HCT116 (cell line): ENCODE results near the gene ADIPOQ. TPM values are rescaled to one million over a fixed set of nuclear protein-coding genes. Genes with fewer than 3 reads are reported as not detected.

Source experiments
- ATAC-seq: fragments of 200-7000 bp; cut with Tn5 transposase; 2 replicates; pipeline ENCODE4 v1.9.1; 2020; ENCODE audit warnings: mild to moderate bottlenecking, moderate library complexity
- BruUV-seq: library from RNA; stranded (reverse); fragments of 400-500 nt; replicated peaks from 2 replicates; lab custom pipeline; 2021; lab: Mats Ljungman, UMichigan
- CTCF ChIA-PET: fragments of 300-600 bp; sonication (Branson Sonifier 250); formaldehyde crosslinking; loops from one replicate; lab custom pipeline; 2021; ENCODE audit warnings: antibody characterized with exemption; lab: Charles Lee
- POLR2A ChIA-PET: fragments of 300-600, 350-600 bp; sonication (Branson Sonifier 250); formaldehyde crosslinking; loops from one replicate; lab custom pipeline; 2021; ENCODE audit warnings: antibody characterized with exemption; lab: Charles Lee
- RAD21 ChIA-PET, 2 experiments: fragments of 300-600 bp; sonication (Branson Sonifier 250); formaldehyde crosslinking; loops; one replicate each; lab custom pipeline; 2023; ENCODE audit warnings: low total read pairs in 2 of 2; ENCODE audit not compliant: uncharacterized antibody in 2 of 2, unreplicated experiment in 2 of 2, low non-redundant PET in 1 of 2; lab: Charles Lee
- DNase-seq: peaks from one replicate; pipeline ENCODE4 v3.0.0-alpha.2; 2010; ENCODE audit warnings: low read depth, low spot score
- H2AFZ ChIP-seq: fragments of 200-600 bp; shearing (Covaris generic), sonication (generic); 2 replicates; pipeline ENCODE4 v1.6.1; 2017; ENCODE audit warnings: low read depth, mixed run types, mixed read lengths, antibody characterized with exemption, low read length; ENCODE audit not compliant: poor library complexity, severe bottlenecking
- H3K27ac ChIP-seq: 2 replicates; pipeline ENCODE4 v1.5.1; 2012; ENCODE audit warnings: low read depth, low read length
- H3K27me3 ChIP-seq: fragments of 200-600 bp; sonication (generic); 2 replicates; pipeline ENCODE4 v1.6.1; 2016; ENCODE audit warnings: mixed run types, low read length, mixed read lengths; ENCODE audit not compliant: insufficient read depth
- H3K36me3 ChIP-seq, 2 experiments: fragments of 200-500 bp in 1 of 2; fragments of 200-600 bp in 1 of 2; sonication (Bioruptor generic) in 1 of 2; sonication (generic) in 1 of 2; 2 replicates each; pipeline versions ENCODE4 v1.5.1 to v1.6.1; 2014 to 2016; ENCODE audit warnings: low read length in 2 of 2, inconsistent platforms in 1 of 2, mixed read lengths in 1 of 2, mixed run types in 1 of 2; ENCODE audit not compliant: insufficient read depth in 2 of 2, control insufficient read depth in 1 of 2
- H3K4me1 ChIP-seq, 2 experiments: fragments of 200-600 bp in 1 of 2; sonication (generic) in 1 of 2; 2 replicates each; pipeline versions ENCODE4 v1.5.1 to v1.6.1; 2012 to 2017; ENCODE audit warnings: low read length in 2 of 2, inconsistent platforms in 1 of 2, mild to moderate bottlenecking in 1 of 2, mixed read lengths in 1 of 2, mixed run types in 1 of 2, moderate library complexity in 1 of 2; ENCODE audit not compliant: insufficient read depth in 2 of 2, control insufficient read depth in 1 of 2
- H3K4me2 ChIP-seq: fragments of 200-600 bp; sonication (generic); 2 replicates; pipeline ENCODE4 v1.6.1; 2017; ENCODE audit warnings: mixed run types, low read length, mixed read lengths
- H3K4me3 ChIP-seq, 2 experiments: fragments of 200-600 bp in 1 of 2; sonication (generic) in 1 of 2; replicated peaks in 1 of 2; 2 replicates each; pipeline ENCODE4 v1.5.1; 2011 to 2016; ENCODE audit warnings: low read length in 2 of 2, control low read depth in 1 of 2, low read depth in 1 of 2, mild to moderate bottlenecking in 1 of 2, mixed read lengths in 1 of 2, mixed run types in 1 of 2
- H3K79me2 ChIP-seq: fragments of 200-600 bp; sonication (generic); 2 replicates; pipeline ENCODE4 v1.6.1; 2017; ENCODE audit warnings: mild to moderate bottlenecking, mixed run types, low read length, moderate library complexity, mixed read lengths; ENCODE audit not compliant: insufficient read depth
- H3K9ac ChIP-seq: fragments of 200-600 bp; sonication (generic); 2 replicates; pipeline ENCODE4 v1.6.1; 2016; ENCODE audit warnings: low read length, mixed read lengths
- H3K9me2 ChIP-seq: fragments of 200-600 bp; sonication (generic), shearing (Covaris generic); 2 replicates; pipeline ENCODE4 v1.6.1; 2017; ENCODE audit warnings: mixed run types, mild to moderate bottlenecking, moderate library complexity; ENCODE audit not compliant: insufficient read depth
- H3K9me3 ChIP-seq, 2 experiments: fragments of 200-500 bp in 1 of 2; fragments of 200-600 bp in 1 of 2; sonication (Bioruptor generic) in 1 of 2; sonication (generic) in 1 of 2; 2 replicates each; pipeline ENCODE4 v1.6.1; 2014 to 2017; ENCODE audit warnings: low read length in 2 of 2, mixed read lengths in 2 of 2, inconsistent platforms in 1 of 2, low read depth in 1 of 2, mild to moderate bottlenecking in 1 of 2, mixed run types in 1 of 2, moderate library complexity in 1 of 2; ENCODE audit not compliant: control insufficient read depth in 1 of 2, insufficient read depth in 1 of 2
- H4K20me1 ChIP-seq: fragments of 200-600 bp; sonication (generic), shearing (Covaris generic); 2 replicates; pipeline ENCODE4 v1.6.1; 2017; ENCODE audit warnings: mixed run types, mild to moderate bottlenecking, moderate library complexity; ENCODE audit not compliant: insufficient read depth
- CEBPB ChIP-seq: IDR thresholded peaks from 2 replicates; pipeline ENCODE4 v1.6.1; 2012; ENCODE audit warnings: low read depth
- ELF1 ChIP-seq: IDR thresholded peaks from 2 replicates; pipeline ENCODE4 v1.6.1; 2012; ENCODE audit warnings: low read depth, borderline replicate concordance
- EZH2 ChIP-seq: fragments of 200-600 bp; sonication (generic); IDR thresholded peaks from 2 replicates; pipeline ENCODE4 v1.6.1; 2017; ENCODE audit warnings: antibody characterized with exemption, mixed run types
- EZH2phosphoT487 ChIP-seq: fragments of 200-600 bp; IDR thresholded peaks from 2 replicates; pipeline ENCODE4 v1.6.1; 2018; ENCODE audit warnings: antibody characterized with exemption, borderline replicate concordance
- SP1 ChIP-seq: IDR thresholded peaks from 2 replicates; pipeline ENCODE4 v1.6.1; 2012; ENCODE audit warnings: low read depth
- TCF7L2 ChIP-seq: IDR thresholded peaks from 2 replicates; pipeline ENCODE4 v1.7.0; 2011; ENCODE audit warnings: borderline replicate concordance, inconsistent platforms; ENCODE audit not compliant: insufficient read depth, insufficient read length; ENCODE audit errors: extremely low read depth
- YY1 ChIP-seq: IDR thresholded peaks from 2 replicates; pipeline ENCODE4 v1.6.1; 2011; ENCODE audit warnings: low read length, low read depth, moderate library complexity, mild to moderate bottlenecking; ENCODE audit not compliant: insufficient replicate concordance; ENCODE audit errors: extremely low read depth
- ZFX ChIP-seq: fragments of 450-650 bp; IDR thresholded peaks from 2 replicates; pipeline ENCODE4 v1.6.1; 2017
- intact Hi-C: fragments of 100-400 bp; cut with micrococcal nuclease; formaldehyde crosslinking; loops from 2 replicates; pipeline ENCODE4 v1.10.0; 2022
- total RNA-seq: library from RNA; stranded (reverse); gene quantifications from one replicate; pipeline ENCODE4 v1.2.1, GENCODE V29; 2021; ENCODE audit not compliant: unreplicated experiment
- TF ChIP-seq, protein P1 (sequence below): IDR thresholded peaks from 2 replicates; pipeline ENCODE4 v1.6.1; 2012; ENCODE audit warnings: low read depth

ADIPOQ gene
- total RNA-seq, 1 experiment from 2014 or later, result not detected

DNA sequence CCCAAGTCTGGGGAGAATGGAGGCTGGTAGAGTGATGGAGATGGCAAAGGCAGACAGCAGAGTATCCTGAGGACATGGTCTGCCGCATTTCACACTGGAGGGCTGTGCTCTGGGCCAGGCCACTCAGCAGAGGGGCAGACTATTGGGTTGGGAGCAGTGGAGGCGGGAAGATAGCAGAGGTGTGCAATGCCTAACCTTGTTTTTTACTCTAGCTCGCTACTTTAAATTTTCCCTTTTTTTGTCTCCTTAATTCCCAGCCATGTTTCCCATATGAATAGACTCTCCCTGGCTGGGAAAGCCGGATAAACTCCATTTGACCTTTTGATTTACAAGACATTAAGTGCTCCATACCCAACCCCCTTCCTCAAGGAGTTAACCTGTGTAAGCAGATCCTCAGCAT, 54.4 kb downstream of the ADIPOQ start:
- ATAC-seq (no peak), DNase-seq (no peak)
- no TSS peak for BruUV-seq
- intact Hi-C loops, result no loop called here
- Histone ChIP-seq H3K4me2 (no peak overlapping the region), H3K9ac (no peak overlapping the region), H3K27me3 (no peaks in the 10 kb centered on the region), H3K9me3 (no peaks in the 10 kb centered on the region), H3K4me1 (no peaks in the 10 kb centered on the region; a peak in 1 of 4 replicates), H3K9me2 (no peaks in the 10 kb centered on the region), H2AFZ (no peak overlapping the region), H4K20me1 (no peaks in the 10 kb centered on the region), H3K36me3 (no peaks in the 10 kb centered on the region), H3K4me3 (no peak overlapping the region), H3K79me2 (no peaks in the 10 kb centered on the region), H3K27ac (no peak overlapping the region)
- TF ChIP-seq ELF1 (no peak), ZFX (no peak), EZH2 (no peak), CEBPB (no peak), TCF7L2 (no peak), SP1 (no peak), YY1 (no peak), EZH2phosphoT487 (no peak)
- TF ChIP-seq, protein P1, sequence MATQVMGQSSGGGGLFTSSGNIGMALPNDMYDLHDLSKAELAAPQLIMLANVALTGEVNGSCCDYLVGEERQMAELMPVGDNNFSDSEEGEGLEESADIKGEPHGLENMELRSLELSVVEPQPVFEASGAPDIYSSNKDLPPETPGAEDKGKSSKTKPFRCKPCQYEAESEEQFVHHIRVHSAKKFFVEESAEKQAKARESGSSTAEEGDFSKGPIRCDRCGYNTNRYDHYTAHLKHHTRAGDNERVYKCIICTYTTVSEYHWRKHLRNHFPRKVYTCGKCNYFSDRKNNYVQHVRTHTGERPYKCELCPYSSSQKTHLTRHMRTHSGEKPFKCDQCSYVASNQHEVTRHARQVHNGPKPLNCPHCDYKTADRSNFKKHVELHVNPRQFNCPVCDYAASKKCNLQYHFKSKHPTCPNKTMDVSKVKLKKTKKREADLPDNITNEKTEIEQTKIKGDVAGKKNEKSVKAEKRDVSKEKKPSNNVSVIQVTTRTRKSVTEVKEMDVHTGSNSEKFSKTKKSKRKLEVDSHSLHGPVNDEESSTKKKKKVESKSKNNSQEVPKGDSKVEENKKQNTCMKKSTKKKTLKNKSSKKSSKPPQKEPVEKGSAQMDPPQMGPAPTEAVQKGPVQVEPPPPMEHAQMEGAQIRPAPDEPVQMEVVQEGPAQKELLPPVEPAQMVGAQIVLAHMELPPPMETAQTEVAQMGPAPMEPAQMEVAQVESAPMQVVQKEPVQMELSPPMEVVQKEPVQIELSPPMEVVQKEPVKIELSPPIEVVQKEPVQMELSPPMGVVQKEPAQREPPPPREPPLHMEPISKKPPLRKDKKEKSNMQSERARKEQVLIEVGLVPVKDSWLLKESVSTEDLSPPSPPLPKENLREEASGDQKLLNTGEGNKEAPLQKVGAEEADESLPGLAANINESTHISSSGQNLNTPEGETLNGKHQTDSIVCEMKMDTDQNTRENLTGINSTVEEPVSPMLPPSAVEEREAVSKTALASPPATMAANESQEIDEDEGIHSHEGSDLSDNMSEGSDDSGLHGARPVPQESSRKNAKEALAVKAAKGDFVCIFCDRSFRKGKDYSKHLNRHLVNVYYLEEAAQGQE, result no peak
- ChIA-PET RAD21 (no interaction called here), CTCF (no interaction called here), POLR2A (no interaction called here)
